H1 (cell line): ENCODE data around the gene PPP2R3A. TPM values are rescaled to one million over a fixed set of nuclear protein-coding genes. Genes with fewer than 3 reads are reported as not detected.

Experiments used
- CTCF ChIA-PET: fragments of 300-600 bp; sonication (Branson Sonifier 250); formaldehyde crosslinking; loops from one replicate; lab custom pipeline; 2021; ENCODE audit not compliant: partially characterized antibody; lab: Charles Lee
- POLR2A ChIA-PET: fragments of 300-600 bp; sonication (Branson Sonifier 250); formaldehyde crosslinking; loops from one replicate; lab custom pipeline; 2021; ENCODE audit warnings: inconsistent platforms; ENCODE audit not compliant: partially characterized antibody; lab: Charles Lee
- DNase-seq, 2 experiments: peaks; one replicate each; pipeline versions ENCODE4 v3.0.0 to v3.0.0-alpha.2; 2010 to 2022; ENCODE audit warnings: low spot score in 2 of 2, low read depth in 1 of 2, mixed read lengths in 1 of 2
- FAIRE-seq: peaks from 2 replicates; lab custom pipeline; 2011; peaks lifted over from hg19 to GRCh38; lab: Jason Lieb, UNC
- H2AFZ ChIP-seq: 2 replicates; pipeline ENCODE4 v1.8.1; 2012; ENCODE audit warnings: low read length, inconsistent platforms
- H2AK5ac ChIP-seq: 2 replicates; pipeline ENCODE4 v1.6.1; 2013; ENCODE audit warnings: low read depth, low read length
- H2BK120ac ChIP-seq: replicated peaks from 2 replicates; pipeline ENCODE3; 2013; ENCODE audit warnings: low read depth, low read length, inconsistent platforms
- H2BK12ac ChIP-seq: 2 replicates; pipeline ENCODE4 v1.6.1; 2013; ENCODE audit warnings: low read depth, low read length
- H2BK15ac ChIP-seq: 2 replicates; pipeline ENCODE4 v1.6.1; 2013; ENCODE audit warnings: low read length
- H2BK20ac ChIP-seq: 2 replicates; pipeline ENCODE4 v1.6.1; 2013; ENCODE audit warnings: low read length
- H2BK5ac ChIP-seq: 2 replicates; pipeline ENCODE4 v1.6.1; 2013; ENCODE audit warnings: low read depth, low read length
- H3K14ac ChIP-seq: 2 replicates; pipeline ENCODE4 v1.6.1; 2013; ENCODE audit warnings: inconsistent platforms; ENCODE audit not compliant: insufficient read length
- H3K18ac ChIP-seq: 2 replicates; pipeline ENCODE4 v1.6.1; 2013; ENCODE audit warnings: low read length; ENCODE audit errors: extremely low read depth
- H3K23ac ChIP-seq: 2 replicates; pipeline ENCODE4 v1.6.1; 2013; ENCODE audit warnings: inconsistent platforms; ENCODE audit not compliant: insufficient read length
- H3K23me2 ChIP-seq: 2 replicates; pipeline ENCODE4 v1.6.1; 2013; ENCODE audit warnings: low read depth, low read length
- H3K27ac ChIP-seq: 2 replicates; pipeline ENCODE4 v1.6.1; 2011; ENCODE audit warnings: low read depth, low read length, inconsistent platforms
- H3K27me3 ChIP-seq, 4 experiments: replicated peaks in 1 of 4; 1 replicate in 1 of 4; 2 replicates in 3 of 4; pipeline versions ENCODE4 v1.6.1 to v1.8.1; 2011 to 2013; ENCODE audit warnings: low read length in 3 of 4, mild to moderate bottlenecking in 3 of 4, inconsistent platforms in 2 of 4, mixed read lengths in 2 of 4, moderate library complexity in 1 of 4; ENCODE audit not compliant: control insufficient read depth in 3 of 4, insufficient read depth in 3 of 4; ENCODE audit errors: extremely low read depth in 1 of 4
- H3K36me3 ChIP-seq, 4 experiments: 2 replicates each; pipeline versions ENCODE4 v1.6.1 to v1.8.1; 2011 to 2013; ENCODE audit warnings: mild to moderate bottlenecking in 4 of 4, low read length in 3 of 4, moderate library complexity in 2 of 4, control low read depth in 1 of 4, inconsistent platforms in 1 of 4; ENCODE audit not compliant: insufficient read depth in 4 of 4, control insufficient read depth in 2 of 4
- H3K4ac ChIP-seq: replicated peaks from 2 replicates; pipeline ENCODE3; 2013; ENCODE audit warnings: low read length, low read depth, mixed read lengths, inconsistent platforms; ENCODE audit not compliant: insufficient read length
- H3K4me1 ChIP-seq, 4 experiments: replicated peaks in 1 of 4; 1 replicate in 1 of 4; 2 replicates in 3 of 4; pipeline versions ENCODE4 v1.6.1 to v1.8.1; 2011 to 2013; ENCODE audit warnings: low read length in 3 of 4, inconsistent platforms in 2 of 4, mixed read lengths in 1 of 4; ENCODE audit not compliant: insufficient read depth in 4 of 4, control insufficient read depth in 3 of 4
- H3K4me2 ChIP-seq, 2 experiments: 2 replicates each; pipeline versions ENCODE4 v1.6.1 to v1.8.1; 2011 to 2013; ENCODE audit warnings: low read depth in 2 of 2, low read length in 2 of 2, control low read depth in 1 of 2, inconsistent platforms in 1 of 2, mild to moderate bottlenecking in 1 of 2; ENCODE audit not compliant: insufficient read depth in 1 of 2
- H3K4me3 ChIP-seq, 4 experiments: fragments of 200-600, 300-600 bp in 1 of 4; sonication (generic), shearing (Covaris generic), sonication (Bioruptor Twin) in 1 of 4; 2 replicates each; pipeline versions ENCODE4 v1.5.1 to v1.8.1; 2011 to 2016; ENCODE audit warnings: low read length in 4 of 4, low read depth in 3 of 4, control low read depth in 2 of 4, inconsistent platforms in 2 of 4, mild to moderate bottlenecking in 2 of 4, mixed read lengths in 1 of 4, moderate library complexity in 1 of 4; ENCODE audit not compliant: insufficient read depth in 2 of 4; ENCODE audit errors: extremely low read depth in 1 of 4
- H3K56ac ChIP-seq: replicated peaks from 2 replicates; pipeline ENCODE3; 2013; ENCODE audit warnings: low read depth, mild to moderate bottlenecking, mixed read lengths, low read length, inconsistent platforms; ENCODE audit not compliant: insufficient read length
- H3K79me1 ChIP-seq: 2 replicates; pipeline ENCODE4 v1.6.1; 2013; ENCODE audit warnings: low read depth, low read length, control low read depth
- H3K79me2 ChIP-seq, 2 experiments: 2 replicates each; pipeline versions ENCODE4 v1.6.1 to v1.8.1; 2012 to 2013; ENCODE audit warnings: low read length in 2 of 2, mild to moderate bottlenecking in 2 of 2, inconsistent platforms in 1 of 2; ENCODE audit not compliant: insufficient read depth in 2 of 2, control insufficient read depth in 1 of 2
- H3K9ac ChIP-seq, 4 experiments: replicated peaks in 1 of 4; 1 replicate in 1 of 4; 2 replicates in 3 of 4; pipeline versions ENCODE4 v1.6.1 to v1.8.1; 2011 to 2013; ENCODE audit warnings: low read depth in 3 of 4, low read length in 3 of 4, control low read depth in 2 of 4, mild to moderate bottlenecking in 2 of 4, moderate library complexity in 2 of 4, inconsistent platforms in 1 of 4; ENCODE audit errors: extremely low read depth in 1 of 4
- H3K9me3 ChIP-seq, 2 experiments: 2 replicates each; pipeline versions ENCODE4 v1.6.1 to v1.8.1; 2012 to 2013; ENCODE audit warnings: mild to moderate bottlenecking in 2 of 2, moderate library complexity in 2 of 2, control low read depth in 1 of 2, inconsistent platforms in 1 of 2, low read depth in 1 of 2, low read length in 1 of 2, mixed read lengths in 1 of 2; ENCODE audit not compliant: insufficient read depth in 2 of 2
- H4K20me1 ChIP-seq, 2 experiments: replicated peaks in 1 of 2; 2 replicates each; pipeline versions ENCODE3 to v1.8.1; 2011 to 2013; ENCODE audit warnings: inconsistent platforms in 2 of 2, low read length in 2 of 2, mild to moderate bottlenecking in 1 of 2; ENCODE audit not compliant: insufficient read depth in 2 of 2, control insufficient read depth in 1 of 2
- H4K5ac ChIP-seq: 2 replicates; pipeline ENCODE4 v1.6.1; 2013; ENCODE audit warnings: low read length, low read depth, mixed read lengths, inconsistent platforms; ENCODE audit not compliant: insufficient read length
- H4K8ac ChIP-seq: 2 replicates; pipeline ENCODE4 v1.8.0; 2013; ENCODE audit warnings: mild to moderate bottlenecking, moderate library complexity, low read length, inconsistent platforms; ENCODE audit not compliant: insufficient read depth; ENCODE audit errors: extremely low read depth
- H4K91ac ChIP-seq: replicated peaks from 2 replicates; pipeline ENCODE3; 2013; ENCODE audit warnings: low read length, mixed read lengths, inconsistent platforms; ENCODE audit not compliant: insufficient read length
- POU5F1 ChIP-seq: IDR thresholded peaks from 2 replicates; pipeline ENCODE4 v1.6.1; 2011; ENCODE audit warnings: low read depth, mild to moderate bottlenecking, low read length, moderate library complexity
- SIX5 ChIP-seq: IDR thresholded peaks from 2 replicates; pipeline ENCODE4 v1.6.1; 2011; ENCODE audit warnings: mild to moderate bottlenecking, low read depth, low read length
- WGBS, 2 experiments: shearing (Covaris generic) in 1 of 2; methylation state at CpG; one replicate each; pipeline versions ENCODE4 v1.1.6 to v1.1.7; 2013 to 2015; ENCODE audit warnings: low lambda C conversion rate in 2 of 2, mixed read lengths in 2 of 2, inconsistent platforms in 1 of 2, low coverage in 1 of 2, missing lambda C conversion rate in 1 of 2; ENCODE audit not compliant: insufficient replicate concordance in 2 of 2, insufficient coverage in 1 of 2, insufficient read length in 1 of 2; ENCODE audit errors: extremely low coverage in 1 of 2, missing lambda C conversion rate in 1 of 2; 5-methylcytosine and 5-hydroxymethylcytosine counted together
- polyA plus RNA-seq, 7 experiments: library from polyadenylated mRNA; depleted of rRNA in 3 of 7; stranded (reverse) in 5 of 7; unstranded in 2 of 7; fragments of >200 nt in 5 of 7; fragments of 200-250 nt in 2 of 7; gene quantifications; 1 replicate in 5 of 7; 2 replicates in 1 of 7; 4 replicates in 1 of 7; pipeline versions ENCODE4 v1.2.1 to v1.2.3, GENCODE V29; 2011 to 2013; ENCODE audit warnings: missing spikeins in 2 of 7, mixed read lengths in 2 of 7
- total RNA-seq: library from RNA; stranded (reverse); fragmentation: NEBNext Ultra II Directional; extraction: Animal tissue kit (Norgen Biotek cat#: 25700); gene quantifications from 2 replicates; pipeline ENCODE4 v1.2.1, GENCODE V29; 2021

The PPP2R3A gene
- total and polyA plus RNA-seq, 2 of the 8 experiments (the other 6 are each of a cell fraction or from before 2014, with no cell fraction given) = 4.1 to 15.2 TPM

GRCh38 chr3:135964160-135964955 lies 1.2 kb upstream of the PPP2R3A start:
- DNase-seq (no peak), FAIRE-seq (no peak)
- Histone ChIP-seq H3K4me1 (peaks cover 10 to 25% (median 16%) of the 10 kb centered on the region in 4 experiments; a peak in 6 of 7 replicates), H3K14ac (no peak overlapping the region), H2BK120ac (no peak overlapping the region), H3K4me3 (peak overlapping the region in 1 of 4 experiments; percentile 84; a peak in 2 of 8 replicates), H3K4ac (no peak overlapping the region), H2BK5ac (peak overlapping the region; percentile 52; the same call in 1 of the 2 replicates), H3K36me3 (no peaks in the 10 kb centered on the region; a peak in 1 of 8 replicates), H2AFZ (no peak overlapping the region), H3K4me2 (peak overlapping the region; percentile 59 to 67), H2BK20ac (0 out of 2 replicates have a peak overlapping the region, but pooled peaks have one; percentile 55), H2AK5ac (no peak overlapping the region), H4K5ac (no peak overlapping the region), H3K27me3 (no peaks in the 10 kb centered on the region), H3K23ac (no peak overlapping the region), H4K20me1 (peaks cover 0 to 2% of the 10 kb centered on the region in 2 experiments), H3K9ac (no peak overlapping the region), H3K56ac (no peak overlapping the region), H4K91ac (peak overlapping the region; percentile 57), H3K27ac (no peak overlapping the region), H3K79me2 (peaks cover 0 to 24% of the 10 kb centered on the region in 2 experiments; a peak in 3 of 4 replicates), H3K18ac (peak overlapping the region; percentile 75; the same call in 1 of the 2 replicates), H3K9me3 (peaks cover 2 to 4% of the 10 kb centered on the region in 2 experiments; a peak in 2 of 4 replicates), H3K23me2 (peaks cover 9% of the 10 kb centered on the region; the same call in 1 of the 2 replicates), H4K8ac (no peak overlapping the region), H2BK12ac (peak overlapping the region; percentile 90; the same call in 1 of the 2 replicates), H2BK15ac (peak overlapping the region; percentile 72; the same call in 1 of the 2 replicates), H3K79me1 (0 out of 2 replicates have a peak, but pooled peaks cover 3% of the 10 kb centered on the region)
- no peak for TF ChIP-seq SIX5
- peak; percentile 73; the same call in 1 of the 2 replicates for TF ChIP-seq POU5F1
- ChIA-PET CTCF (interaction anchor here (0.6 kb wide), 1 partner anchor 649 kb away, joined by 3 read pairs; no protein-coding TSS in a partner anchor), POLR2A (no interaction called here)
- WGBS, 2 experiments = 65% methylated on average over 1 of the region's 1 CpG; no CpG with 5 or more reads in 1 of the 2 experiments
